H9 (cell line): ENCODE results near the gene MCHR2. TPM values are rescaled to one million over a fixed set of nuclear protein-coding genes. Genes with fewer than 3 reads are reported as not detected.

Experiments used
- DNase-seq: peaks from one replicate; pipeline ENCODE4 v3.0.0-alpha.2; 2017
- H2AFZ ChIP-seq: one replicate; pipeline ENCODE4 v1.6.1; 2013; ENCODE audit warnings: mild to moderate bottlenecking, low read length, control low read depth, moderate library complexity
- H2AK5ac ChIP-seq: 2 replicates; pipeline ENCODE4 v1.6.1; 2013; ENCODE audit warnings: low read length, control low read depth, mixed read lengths; ENCODE audit not compliant: insufficient read length
- H2BK120ac ChIP-seq: one replicate; pipeline ENCODE4 v1.6.1; 2013; ENCODE audit warnings: low read depth, mild to moderate bottlenecking, low read length, control low read depth, inconsistent platforms; ENCODE audit not compliant: poor library complexity, severe bottlenecking
- H2BK12ac ChIP-seq: 2 replicates; pipeline ENCODE4 v1.6.1; 2013; ENCODE audit warnings: low read length, control low read depth, mixed read lengths, low read depth; ENCODE audit not compliant: insufficient read length
- H2BK15ac ChIP-seq: 2 replicates; pipeline ENCODE4 v1.6.1; 2013; ENCODE audit warnings: low read depth, low read length, control low read depth
- H2BK20ac ChIP-seq: one replicate; pipeline ENCODE4 v1.6.1; 2013; ENCODE audit warnings: low read depth, mild to moderate bottlenecking, low read length, control low read depth, inconsistent platforms; ENCODE audit not compliant: poor library complexity, severe bottlenecking
- H2BK5ac ChIP-seq: 2 replicates; pipeline ENCODE4 v1.6.1; 2013; ENCODE audit warnings: low read length, control low read depth, mixed read lengths; ENCODE audit not compliant: insufficient read length
- H3K14ac ChIP-seq: 2 replicates; pipeline ENCODE4 v1.6.1; 2013; ENCODE audit warnings: low read length, control low read depth; ENCODE audit not compliant: insufficient read depth
- H3K18ac ChIP-seq: 2 replicates; pipeline ENCODE4 v1.6.1; 2013; ENCODE audit warnings: low read depth, mild to moderate bottlenecking, mixed read lengths, low read length, control low read depth; ENCODE audit not compliant: insufficient read length
- H3K23ac ChIP-seq: 2 replicates; pipeline ENCODE4 v1.6.1; 2013; ENCODE audit warnings: low read length, control low read depth, mixed read lengths, low read depth; ENCODE audit not compliant: insufficient read length
- H3K23me2 ChIP-seq: 2 replicates; pipeline ENCODE4 v1.6.1; 2013; ENCODE audit warnings: low read depth, mild to moderate bottlenecking, mixed read lengths, low read length, control low read depth; ENCODE audit not compliant: insufficient read length, poor library complexity, severe bottlenecking
- H3K27ac ChIP-seq: 2 replicates; pipeline ENCODE4 v1.5.1; 2013; ENCODE audit warnings: low read length, control low read depth, mixed read lengths, low read depth; ENCODE audit not compliant: insufficient read length
- H3K27me3 ChIP-seq: 2 replicates; pipeline ENCODE4 v1.6.1; 2013; ENCODE audit warnings: low read length, control low read depth, inconsistent platforms; ENCODE audit not compliant: insufficient read depth
- H3K4ac ChIP-seq: 2 replicates; pipeline ENCODE4 v1.6.1; 2013; ENCODE audit warnings: low read depth, mild to moderate bottlenecking, control low read depth, inconsistent platforms, low read length, moderate library complexity
- H3K4me1 ChIP-seq: 2 replicates; pipeline ENCODE4 v1.6.1; 2013; ENCODE audit warnings: low read length, control low read depth, inconsistent platforms; ENCODE audit not compliant: insufficient read depth
- H3K4me2 ChIP-seq: 2 replicates; pipeline ENCODE4 v1.6.1; 2013; ENCODE audit warnings: low read length, control low read depth, mixed read lengths; ENCODE audit not compliant: insufficient read length, insufficient read depth
- H3K56ac ChIP-seq: 2 replicates; pipeline ENCODE4 v1.6.1; 2013; ENCODE audit warnings: low read depth, mild to moderate bottlenecking, mixed read lengths, low read length, control low read depth; ENCODE audit not compliant: insufficient read length
- H3K79me1 ChIP-seq: 2 replicates; pipeline ENCODE4 v1.6.1; 2013; ENCODE audit warnings: low read depth, mild to moderate bottlenecking, moderate library complexity, low read length, control low read depth, inconsistent platforms; ENCODE audit not compliant: insufficient read depth, poor library complexity, severe bottlenecking
- H3K79me2 ChIP-seq: 2 replicates; pipeline ENCODE4 v1.6.1; 2013; ENCODE audit warnings: low read length, control low read depth, inconsistent platforms; ENCODE audit not compliant: insufficient read depth
- H3K9ac ChIP-seq: 2 replicates; pipeline ENCODE4 v1.6.1; 2013; ENCODE audit warnings: low read length, control low read depth, mixed read lengths; ENCODE audit not compliant: insufficient read length; ENCODE audit errors: extremely low read depth
- H3K9me3 ChIP-seq: one replicate; pipeline ENCODE4 v1.6.1; 2013; ENCODE audit warnings: low read depth, low read length, inconsistent platforms; ENCODE audit not compliant: control insufficient read depth
- H3T11ph ChIP-seq: one replicate; pipeline ENCODE4 v1.6.1; 2013; ENCODE audit warnings: mild to moderate bottlenecking, low read length, control low read depth, inconsistent platforms
- H4K20me1 ChIP-seq: one replicate; pipeline ENCODE4 v1.6.1; 2013; ENCODE audit not compliant: control insufficient read depth, insufficient read length, insufficient read depth
- H4K5ac ChIP-seq: 2 replicates; pipeline ENCODE4 v1.6.1; 2013; ENCODE audit warnings: low read depth, mild to moderate bottlenecking, mixed read lengths, low read length, control low read depth; ENCODE audit not compliant: insufficient read length
- H4K8ac ChIP-seq: replicated peaks from 2 replicates; pipeline ENCODE4 v1.6.1; 2013; ENCODE audit warnings: low read length, control low read depth, mixed read lengths, low read depth; ENCODE audit not compliant: insufficient read length
- H4K91ac ChIP-seq: 2 replicates; pipeline ENCODE4 v1.6.1; 2013; ENCODE audit warnings: low read depth, mild to moderate bottlenecking, moderate library complexity, mixed read lengths, low read length, control low read depth; ENCODE audit not compliant: insufficient read length
- H3K27ac Mint-ChIP-seq, 3 experiments: 2 replicates in 2 of 3; 3 replicates in 1 of 3; pipeline ENCODE4 v1.8.0; 2020 to 2021; ENCODE audit warnings: mixed read lengths in 3 of 3, mild to moderate bottlenecking in 1 of 3, moderate library complexity in 1 of 3
- H3K27me3 Mint-ChIP-seq: 2 replicates; pipeline ENCODE4 v1.8.0; 2021; ENCODE audit warnings: low read depth, mild to moderate bottlenecking, moderate library complexity, mixed read lengths
- H3K36me3 Mint-ChIP-seq, 3 experiments: 2 replicates in 2 of 3; 3 replicates in 1 of 3; pipeline ENCODE4 v1.8.0; 2020 to 2021; ENCODE audit warnings: low read depth in 3 of 3, mixed read lengths in 3 of 3; ENCODE audit not compliant: insufficient read depth in 1 of 3
- H3K4me1 Mint-ChIP-seq, 2 experiments: 2 replicates each; pipeline ENCODE4 v1.8.0; 2020; ENCODE audit warnings: mixed read lengths in 2 of 2
- H3K4me3 Mint-ChIP-seq, 2 experiments: 2 replicates in 1 of 2; 3 replicates in 1 of 2; pipeline ENCODE4 v1.8.0; 2020 to 2021; ENCODE audit warnings: mild to moderate bottlenecking in 2 of 2, mixed read lengths in 2 of 2, moderate library complexity in 1 of 2
- H3K9me3 Mint-ChIP-seq, 2 experiments: 2 replicates in 1 of 2; 3 replicates in 1 of 2; pipeline ENCODE4 v1.8.0; 2020; ENCODE audit warnings: mild to moderate bottlenecking in 2 of 2, mixed read lengths in 2 of 2, moderate library complexity in 1 of 2
- CTCF ChIP-seq: fragments of 200-600 bp; sonication (generic); conservative IDR thresholded peaks from 3 replicates; pipeline ENCODE4 v1.8.0; 2021; ENCODE audit warnings: antibody characterized with exemption, mild to moderate bottlenecking
- WGBS: extraction: QIAGEN DNeasy Blood & Tissue Kit; methylation state at CpG from one replicate; pipeline ENCODE4 v1.1.7; 2013; ENCODE audit warnings: missing lambda C conversion rate, low lambda C conversion rate, mixed read lengths; ENCODE audit not compliant: insufficient read length; ENCODE audit errors: extremely low coverage; 5-methylcytosine and 5-hydroxymethylcytosine counted together
- total RNA-seq: library from RNA; stranded (reverse); gene quantifications from 2 replicates; pipeline ENCODE4 v1.2.1, GENCODE V29; 2021

The MCHR2 gene
- total RNA-seq, 1 experiment from 2014 or later = not detected

GRCh38 chr6:99873084-99873483 is 120.9 kb downstream of the MCHR2 start:
- H3K56ac ChIP-seq = no peak overlapping the region
- H4K20me1 ChIP-seq = no peaks in the 10 kb centered on the region
- no peak overlapping the region for H3K4me2 ChIP-seq
- H3K79me1 ChIP-seq = no peaks in the 10 kb centered on the region
- H4K8ac ChIP-seq = no peak overlapping the region
- DNase-seq = no peak
- H3K23me2 ChIP-seq = no peaks in the 10 kb centered on the region
- no peak overlapping the region for H2BK20ac ChIP-seq
- no peaks in the 10 kb centered on the region for H3K36me3 Mint-ChIP-seq
- no peak overlapping the region for H2AK5ac ChIP-seq
- no peak overlapping the region for H3K27ac Mint-ChIP-seq
- no peak overlapping the region for H2BK5ac ChIP-seq
- H2AFZ ChIP-seq = no peak overlapping the region
- H3K27ac ChIP-seq = no peak overlapping the region
- no peak overlapping the region for H3K23ac ChIP-seq
- H3K9me3 Mint-ChIP-seq = no peaks in the 10 kb centered on the region
- no peak overlapping the region for H3K4me3 Mint-ChIP-seq
- H2BK120ac ChIP-seq = no peak overlapping the region
- no peak overlapping the region for H4K91ac ChIP-seq
- H3T11ph ChIP-seq = no peak overlapping the region
- TF ChIP-seq CTCF = no peak
- no peak overlapping the region for H3K9ac ChIP-seq
- H3K4ac ChIP-seq = no peak overlapping the region
- no CpG with 5 or more reads among the region's 2 CpGs for WGBS
- H3K79me2 ChIP-seq = no peaks in the 10 kb centered on the region
- no peaks in the 10 kb centered on the region for H3K27me3 ChIP-seq
- no peak overlapping the region for H2BK15ac ChIP-seq
- H2BK12ac ChIP-seq = no peak overlapping the region
- H3K14ac ChIP-seq = no peak overlapping the region
- no peak overlapping the region for H3K18ac ChIP-seq
- no peaks in the 10 kb centered on the region for H3K4me1 ChIP-seq
- peaks cover 3 to 11% of the 10 kb centered on the region in 2 experiments; a peak in 3 of 4 replicates for H3K4me1 Mint-ChIP-seq
- H3K9me3 ChIP-seq = no peaks in the 10 kb centered on the region
- H3K27me3 Mint-ChIP-seq = peaks cover 20% of the 10 kb centered on the region
- no peak overlapping the region for H4K5ac ChIP-seq
